CD4-positive, CD25-positive, alpha-beta regulatory T cell (primary cell): ENCODE data around the gene OR5A1. TPM values are rescaled to one million over a fixed set of nuclear protein-coding genes. Genes with fewer than 3 reads are reported as not detected.
A peak's percentile ranks its signal among the peaks of the same experiment; 100 is the strongest.

Experiments
- ATAC-seq, 2 donors: fragments of 150-1000 bp; cut with Tn5 transposase; one replicate each; pipeline ENCODE4 v1.10.0; 2021; ENCODE audit warnings: low read depth in 2 of 2, moderate number of reproducible peaks in 2 of 2, moderate library complexity in 1 of 2
- DNase-seq, 3 donors: peaks; one replicate each; pipeline versions ENCODE4 v3.0.0 to v3.0.0-alpha.2; 2012 to 2022; ENCODE audit warnings: mixed read lengths in 1 of 3
- H3K27ac ChIP-seq: one replicate; pipeline ENCODE4 v1.7.0; 2013; ENCODE audit warnings: mild to moderate bottlenecking, low read length; ENCODE audit not compliant: insufficient read depth, poor library complexity, severe bottlenecking
- H3K27me3 ChIP-seq: one replicate; pipeline ENCODE4 v1.7.0; 2013; ENCODE audit warnings: low read length; ENCODE audit not compliant: control insufficient read depth, insufficient read depth
- H3K36me3 ChIP-seq: one replicate; pipeline ENCODE4 v1.7.0; 2013; ENCODE audit warnings: mild to moderate bottlenecking, low read length, moderate library complexity; ENCODE audit not compliant: control insufficient read depth, insufficient read depth
- H3K4me1 ChIP-seq: 2 replicates; pipeline ENCODE4 v1.7.0; 2013; ENCODE audit warnings: mild to moderate bottlenecking, low read length; ENCODE audit not compliant: insufficient read depth, control insufficient read depth, poor library complexity, severe bottlenecking
- H3K4me3 ChIP-seq: one replicate; pipeline ENCODE4 v1.7.0; 2013; ENCODE audit warnings: low read depth, mild to moderate bottlenecking, low read length, moderate library complexity
- H3K9me3 ChIP-seq, 2 experiments: 1 replicate in 1 of 2; 2 replicates in 1 of 2; pipeline ENCODE4 v1.7.0; 2013; ENCODE audit warnings: low read length in 2 of 2, mild to moderate bottlenecking in 1 of 2, moderate library complexity in 1 of 2; ENCODE audit not compliant: control insufficient read depth in 2 of 2
- H3K27ac Mint-ChIP-seq, 3 donors: one replicate each; pipeline ENCODE4 v1.8.0; 2020 to 2022; ENCODE audit warnings: mild to moderate bottlenecking in 3 of 3, mixed read lengths in 3 of 3, moderate library complexity in 2 of 3
- H3K27me3 Mint-ChIP-seq: one replicate; pipeline ENCODE4 v1.8.0; 2022; ENCODE audit warnings: mild to moderate bottlenecking, mixed read lengths
- H3K36me3 Mint-ChIP-seq: one replicate; pipeline ENCODE4 v1.8.0; 2020; ENCODE audit warnings: mixed read lengths
- H3K4me1 Mint-ChIP-seq, 4 donors: one replicate each; pipeline ENCODE4 v1.8.0; 2020 to 2022; ENCODE audit warnings: mixed read lengths in 4 of 4, mild to moderate bottlenecking in 1 of 4
- H3K4me3 Mint-ChIP-seq, 4 donors: one replicate each; pipeline ENCODE4 v1.8.0; 2020 to 2022; ENCODE audit warnings: mild to moderate bottlenecking in 4 of 4, mixed read lengths in 4 of 4, moderate library complexity in 3 of 4
- H3K9me3 Mint-ChIP-seq, 7 donors: one replicate each; pipeline ENCODE4 v1.8.0; 2020 to 2022; ENCODE audit warnings: mixed read lengths in 7 of 7, mild to moderate bottlenecking in 3 of 7, moderate library complexity in 2 of 7
- polyA plus RNA-seq, 4 donors: library from polyadenylated mRNA; unstranded; fragments of 300-500 nt; fragmentation: Illumina TruSeq; gene quantifications; one replicate each; pipeline ENCODE4 v1.2.3, GENCODE V29; 2021
- total RNA-seq: library from RNA; stranded (reverse); gene quantifications from one replicate; pipeline ENCODE4 v1.2.3, GENCODE V29; 2022

The OR5A1 gene
- total and polyA plus RNA-seq, 5 donors from 2014 or later = not detected

DNA sequence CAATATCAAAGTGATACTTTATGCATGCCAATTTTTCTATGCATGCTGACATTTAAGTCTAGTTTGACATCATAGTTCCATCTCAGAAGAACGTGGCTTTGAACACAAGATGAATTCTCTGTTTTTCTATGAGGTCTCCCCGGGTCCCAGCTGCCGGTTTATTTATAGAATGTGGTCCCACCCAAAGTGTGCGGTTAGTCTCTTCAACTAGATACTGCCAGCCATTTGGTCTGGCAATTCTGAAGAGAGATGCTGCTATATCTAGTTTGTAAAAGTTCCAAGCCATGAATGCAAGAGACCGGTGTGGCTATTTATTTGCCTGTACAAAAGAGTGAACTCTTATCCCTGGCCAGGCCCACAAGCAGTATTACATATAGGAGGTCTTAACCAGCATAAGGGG lies 19.2 kb upstream of the OR5A1 start:
- H3K27ac Mint-ChIP-seq = no peak overlapping the region

GRCh38 chr11:59418156-59418555 lies 18.1 kb upstream of the OR5A1 start:
- no peaks in the 10 kb centered on the region for H3K36me3 Mint-ChIP-seq
- no peak for DNase-seq
- no peak overlapping the region for H3K4me3 Mint-ChIP-seq
- H3K9me3 Mint-ChIP-seq = peaks cover 0 to 3% (median 0%) of the 10 kb centered on the region in 7 donors
- H3K27me3 Mint-ChIP-seq = peaks cover 23% of the 10 kb centered on the region
- Histone ChIP-seq H3K27me3 (peaks cover 6% of the 10 kb centered on the region), H3K4me3 (no peak overlapping the region), H3K4me1 (no peaks in the 10 kb centered on the region), H3K27ac (no peak overlapping the region), H3K36me3 (no peaks in the 10 kb centered on the region), H3K9me3 (no peaks in the 10 kb centered on the region)
- ATAC-seq = no peak
- H3K4me1 Mint-ChIP-seq = peaks cover 0 to 3% (median 2%) of the 10 kb centered on the region in 4 donors
- H3K27ac Mint-ChIP-seq = no peak overlapping the region

More for the DNA sequence above, 19.2 kb upstream of the OR5A1 start:
- no peaks in the 10 kb centered on the region for H3K9me3 ChIP-seq
- no peak overlapping the region for H3K4me3 ChIP-seq
- peaks cover 23% of the 10 kb centered on the region for H3K27me3 Mint-ChIP-seq
- no peak overlapping the region for H3K27ac ChIP-seq
- peaks cover 0 to 4% (median 2%) of the 10 kb centered on the region in 7 donors for H3K9me3 Mint-ChIP-seq
- ATAC-seq (no peak), DNase-seq (no peak)
- H3K4me1 Mint-ChIP-seq = peaks cover 0 to 3% (median 2%) of the 10 kb centered on the region in 4 donors
- peaks cover 6% of the 10 kb centered on the region for H3K27me3 ChIP-seq
- no peaks in the 10 kb centered on the region for H3K4me1 ChIP-seq
- H3K36me3 Mint-ChIP-seq = no peaks in the 10 kb centered on the region
- no peaks in the 10 kb centered on the region for H3K36me3 ChIP-seq
- H3K4me3 Mint-ChIP-seq = no peak overlapping the region

- peaks cover 5% of the 10 kb centered on the region for H3K27me3 Mint-ChIP-seq
- H3K36me3 ChIP-seq = no peaks in the 10 kb centered on the region
- no peak overlapping the region for H3K27ac Mint-ChIP-seq
- peaks cover 2% of the 10 kb centered on the region for H3K27me3 ChIP-seq
- no peaks in the 10 kb centered on the region for H3K9me3 Mint-ChIP-seq
- no peak for ATAC-seq
- no peaks in the 10 kb centered on the region for H3K36me3 Mint-ChIP-seq
- H3K4me3 ChIP-seq = no peak overlapping the region
- no peaks in the 10 kb centered on the region for H3K4me1 Mint-ChIP-seq
- no peaks in the 10 kb centered on the region for H3K9me3 ChIP-seq
- no peak for DNase-seq
- H3K27ac ChIP-seq = no peak overlapping the region
- no peak overlapping the region for H3K4me3 Mint-ChIP-seq
- H3K4me1 ChIP-seq = no peaks in the 10 kb centered on the region
Observed at GRCh38 chr11:59423835-59424234, 12.4 kb upstream of the OR5A1 start.

DNA sequence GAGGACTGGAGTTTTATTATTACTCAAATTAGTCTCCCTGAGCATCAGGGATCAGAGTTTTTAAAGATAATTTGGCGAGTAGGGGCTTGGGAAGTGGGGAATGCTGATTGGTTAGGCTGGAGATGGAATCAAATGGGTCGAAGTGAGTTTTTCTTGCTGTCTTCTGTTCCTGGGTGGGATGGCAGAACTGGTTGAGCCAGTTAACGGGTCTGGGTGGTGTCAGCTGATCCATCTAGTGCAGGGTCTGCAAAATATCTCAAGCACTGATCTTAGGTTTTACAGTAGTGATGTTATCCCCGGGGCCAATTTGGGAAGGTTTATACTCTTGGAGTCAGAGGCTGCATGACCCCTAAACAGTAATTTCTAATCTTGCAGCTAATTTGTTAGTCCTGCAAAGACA lies 11.1 kb upstream of the OR5A1 start:
- Mint-ChIP-seq H3K27ac (no peak overlapping the region), H3K9me3 (no peaks in the 10 kb centered on the region), H3K36me3 (no peaks in the 10 kb centered on the region), H3K27me3 (peaks cover 4% of the 10 kb centered on the region), H3K4me1 (no peaks in the 10 kb centered on the region), H3K4me3 (no peak overlapping the region)
- no peak overlapping the region for H3K27ac ChIP-seq
- no peaks in the 10 kb centered on the region for H3K4me1 ChIP-seq
- H3K27me3 ChIP-seq = peaks cover 2% of the 10 kb centered on the region
- ATAC-seq (no peak), DNase-seq (no peak)
- H3K9me3 ChIP-seq = no peaks in the 10 kb centered on the region
- no peak overlapping the region for H3K4me3 ChIP-seq
- H3K36me3 ChIP-seq = no peaks in the 10 kb centered on the region

GRCh38 chr11:59426361-59427067 lies 9.8 kb upstream of the OR5A1 start, which contains the start of gene OR5A2:
OR5A2 (minus strand) TSS chr11:59426413; CDS start chr11:59422953, 3,460 bp downstream.
- no peak for ATAC-seq
- DNase-seq = no peak
- no peak within 1 kb of the TSS for H3K27ac ChIP-seq
- H3K36me3 ChIP-seq = no peaks in the 10 kb centered on the region
- no peaks in the 10 kb centered on the region for H3K9me3 Mint-ChIP-seq
- H3K4me3 ChIP-seq = no peak within 1 kb of the TSS
- H3K27me3 ChIP-seq = peaks cover 2% of the 10 kb centered on the region
- no peaks in the 10 kb centered on the region for H3K4me1 ChIP-seq
- peaks cover 4% of the 10 kb centered on the region for H3K27me3 Mint-ChIP-seq
- H3K9me3 ChIP-seq = no peaks in the 10 kb centered on the region
- H3K36me3 Mint-ChIP-seq = no peaks in the 10 kb centered on the region
- no peak within 1 kb of the TSS for H3K4me3 Mint-ChIP-seq
- no peaks in the 10 kb centered on the region for H3K4me1 Mint-ChIP-seq
- no peak within 1 kb of the TSS for H3K27ac Mint-ChIP-seq

DNA sequence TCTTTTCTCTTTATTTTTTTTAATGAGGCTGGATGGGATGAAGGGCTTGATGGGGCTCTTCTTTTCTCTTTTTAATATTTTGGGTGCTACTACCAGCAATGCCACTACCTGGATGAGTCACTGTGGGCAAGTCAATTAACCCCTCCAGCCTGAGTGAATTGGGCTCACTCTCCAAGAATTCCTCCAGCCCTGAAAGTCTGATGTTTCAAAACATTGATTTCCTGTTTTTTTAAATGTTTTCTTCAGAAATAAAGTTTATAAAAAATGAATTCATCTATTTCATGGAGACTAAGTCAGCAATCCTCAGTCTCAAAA lies 9.2 kb upstream of the OR5A1 start:
- Histone ChIP-seq H3K27me3 (peaks cover 2% of the 10 kb centered on the region), H3K27ac (no peak overlapping the region), H3K36me3 (no peaks in the 10 kb centered on the region), H3K4me3 (no peak overlapping the region), H3K9me3 (no peaks in the 10 kb centered on the region), H3K4me1 (no peaks in the 10 kb centered on the region)
- Mint-ChIP-seq H3K4me1 (no peaks in the 10 kb centered on the region), H3K36me3 (no peaks in the 10 kb centered on the region), H3K27ac (no peak overlapping the region), H3K27me3 (peaks cover 4% of the 10 kb centered on the region), H3K4me3 (no peak overlapping the region), H3K9me3 (no peaks in the 10 kb centered on the region)
- DNase-seq (no peak), ATAC-seq (no peak)

GRCh38 chr11:59429924-59430516 lies 6.2 kb upstream of the OR5A1 start:
- peak in 1 of 2 donors; percentile 60 for ATAC-seq
- H3K9me3 Mint-ChIP-seq = no peaks in the 10 kb centered on the region

GRCh38 chr11:59437770-59438169 lies 1.5 kb downstream of the OR5A1 start:
- H3K4me1 ChIP-seq = no peaks in the 10 kb centered on the region
- no peak overlapping the region for H3K4me3 ChIP-seq
- no peak for DNase-seq
- no peaks in the 10 kb centered on the region for H3K9me3 ChIP-seq
- no peaks in the 10 kb centered on the region for H3K36me3 ChIP-seq
- Mint-ChIP-seq H3K4me1 (no peaks in the 10 kb centered on the region), H3K4me3 (no peak overlapping the region), H3K9me3 (peaks cover 0 to 5% (median 0%) of the 10 kb centered on the region in 7 donors), H3K27ac (no peak overlapping the region), H3K27me3 (peaks cover 10% of the 10 kb centered on the region), H3K36me3 (no peaks in the 10 kb centered on the region)
- H3K27me3 ChIP-seq = peaks cover under 1% of the 10 kb centered on the region
- H3K27ac ChIP-seq = no peak overlapping the region
- ATAC-seq = no peak

More at GRCh38 chr11:59429924-59430516, 6.2 kb upstream of the OR5A1 start:
- Mint-ChIP-seq H3K27ac (no peak overlapping the region), H3K27me3 (peaks cover 4% of the 10 kb centered on the region), H3K4me1 (no peaks in the 10 kb centered on the region), H3K36me3 (no peaks in the 10 kb centered on the region), H3K4me3 (no peak overlapping the region)
- Histone ChIP-seq H3K4me1 (no peaks in the 10 kb centered on the region), H3K27ac (no peak overlapping the region), H3K9me3 (no peaks in the 10 kb centered on the region), H3K4me3 (no peak overlapping the region), H3K36me3 (no peaks in the 10 kb centered on the region), H3K27me3 (no peaks in the 10 kb centered on the region)
- peak in 2 of 3 donors; percentile 43 to 64 for DNase-seq
